HG02678 (cell line): ENCODE data around the gene ENTREP1.
A peak's percentile ranks its signal among the peaks of the same experiment; 100 is the strongest.
"Not testable (repeated sequence)": the region's sequence is repeated elsewhere in the genome, so short reads cannot be mapped to it uniquely, and the experiment has no call there.

ENCODE experiments used
- ATAC-seq: cut with Tn5 transposase; IDR thresholded peaks from one replicate; pipeline ENCODE4 v1.9.1; 2021; ENCODE audit warnings: mild to moderate bottlenecking, moderate library complexity; ENCODE audit not compliant: unreplicated experiment

Gene ENTREP1

GRCh38 chr9:69324549-69325401 lies at the start of gene ENTREP1:
Gene ENTREP1, plus strand, starts transcription at chr9:69325215. Its CDS starts 95 bp downstream, at chr9:69325310.
- peak; percentile 60 for ATAC-seq

- no peak for ATAC-seq
These were observed 48.2 kb upstream of the ENTREP1 start for GRCh38 chr9:69276775-69277174.

- ATAC-seq, result peak; percentile 64
These were observed 45.8 kb upstream of the ENTREP1 start for GRCh38 chr9:69279084-69279731.

GRCh38 chr9:69279733-69280132 lies 45.3 kb upstream of the ENTREP1 start:
- ATAC-seq, result no peak

- ATAC-seq, result no peak
These were observed 42.0 kb upstream of the ENTREP1 start for GRCh38 chr9:69283003-69283402.

GRCh38 chr9:69292078-69292477 lies 32.9 kb upstream of the ENTREP1 start:
- ATAC-seq, result no peak

- ATAC-seq, result no peak
These were observed 31.9 kb upstream of the ENTREP1 start for GRCh38 chr9:69293156-69293555.

- ATAC-seq, result no peak
These were observed 29.0 kb upstream of the ENTREP1 start for GRCh38 chr9:69295872-69296552.

GRCh38 chr9:69297300-69297980 lies 27.6 kb upstream of the ENTREP1 start:
- ATAC-seq, result no peak

- no peak for ATAC-seq
These were observed 25.7 kb upstream of the ENTREP1 start for GRCh38 chr9:69299315-69299714.

GRCh38 chr9:69299826-69300225 lies 25.2 kb upstream of the ENTREP1 start:
- ATAC-seq, result no peak

- ATAC-seq, result no peak
These were observed 21.7 kb upstream of the ENTREP1 start for GRCh38 chr9:69303331-69303730.

GRCh38 chr9:69306895-69307445 lies 18.0 kb upstream of the ENTREP1 start:
- not testable (repeated sequence) for ATAC-seq

- no peak for ATAC-seq
These were observed 17.4 kb upstream of the ENTREP1 start for GRCh38 chr9:69307446-69308205.

GRCh38 chr9:69308206-69308931 lies 16.6 kb upstream of the ENTREP1 start:
- no peak for ATAC-seq

- no peak for ATAC-seq
These were observed 11.8 kb upstream of the ENTREP1 start for GRCh38 chr9:69313175-69313574.

GRCh38 chr9:69314547-69314946 lies 10.5 kb upstream of the ENTREP1 start:
- ATAC-seq, result no peak

- ATAC-seq, result no peak
These were observed 7.9 kb upstream of the ENTREP1 start for GRCh38 chr9:69317081-69317480.

GRCh38 chr9:69317894-69318293 lies 7.1 kb upstream of the ENTREP1 start:
- ATAC-seq, result peak; percentile 87
